Uterus (tissue), 2 donors: Measurements from ENCODE around the gene TMPRSS3.

Experiments
- CTCF ChIP-seq, 4 experiments: fragments of 200-600 bp in 2 of 4; fragments of 450-650 bp in 2 of 4; sonication (generic) in 2 of 4; IDR thresholded peaks; one replicate each; pipeline ENCODE4 v1.5.1; 2016 to 2019; ENCODE audit warnings: antibody characterized with exemption in 4 of 4, mild to moderate bottlenecking in 2 of 4, moderate library complexity in 1 of 4
- POLR2A ChIP-seq, 2 donors: fragments of 450-650 bp; IDR thresholded peaks; one replicate each; pipeline ENCODE4 v1.6.1; 2016; ENCODE audit warnings: antibody characterized with exemption in 2 of 2, mild to moderate bottlenecking in 1 of 2, moderate library complexity in 1 of 2

- TF ChIP-seq CTCF (IDR thresholded peaks at IDR 0.05) (no peak), POLR2A (IDR thresholded peaks at IDR 0.05) (no peak)
These were observed 19.3 kb upstream of the TMPRSS3 start for GRCh38 chr21:42414928-42415769.
